Thyroid gland (tissue), 4 donors: Measurements from ENCODE around the gene MKRN2OS.

Experiments
- POLR2A ChIP-seq, 2 donors: fragments of 450-650 bp; IDR thresholded peaks; one replicate each; pipeline ENCODE4 v1.6.1; 2017; ENCODE audit warnings: antibody characterized with exemption in 2 of 2, mild to moderate bottlenecking in 2 of 2, moderate library complexity in 1 of 2
- TF ChIP-seq, protein P1 (sequence below), 6 experiments: fragments of 200-600 bp in 3 of 6; fragments of 450-650 bp in 3 of 6; sonication (generic) in 3 of 6; IDR thresholded peaks; one replicate each; pipeline ENCODE4 v1.5.1; 2016 to 2019; ENCODE audit warnings: antibody characterized with exemption in 6 of 6, mild to moderate bottlenecking in 2 of 6, inconsistent platforms in 1 of 6, moderate library complexity in 1 of 6

DNA sequence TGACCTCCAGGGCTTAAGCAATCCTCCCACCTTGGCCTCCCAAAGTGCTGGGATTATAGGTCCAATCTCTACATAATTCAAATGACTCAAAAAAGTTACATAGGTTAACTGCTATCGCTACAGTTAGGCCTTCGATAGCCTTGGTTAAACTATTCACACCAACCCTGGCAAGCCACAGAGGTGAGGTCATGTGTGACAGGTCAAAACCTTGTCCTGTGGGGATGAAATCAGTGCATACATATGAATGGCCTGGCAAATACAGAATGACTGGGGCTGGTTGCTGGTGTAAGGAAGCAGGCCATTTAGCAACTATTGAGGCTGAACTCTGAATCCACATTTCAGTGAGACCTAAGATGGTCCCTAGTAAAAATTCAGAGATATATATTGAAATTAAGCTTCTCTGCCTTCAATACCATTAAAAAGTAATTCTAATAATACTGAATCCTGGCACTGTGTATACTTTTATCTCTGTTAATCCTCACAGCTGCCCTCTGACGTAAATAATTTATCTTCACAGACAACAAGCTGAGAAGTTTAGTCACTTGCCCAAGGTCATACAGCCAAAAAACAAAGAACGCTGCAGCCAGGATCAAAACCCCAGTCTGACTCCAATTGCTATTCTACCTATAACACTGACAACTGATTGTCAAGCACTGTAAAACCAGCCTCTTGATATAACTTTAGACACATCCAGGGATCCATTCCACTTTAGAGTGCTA, 46.9 kb upstream of the MKRN2OS start:
- TF ChIP-seq, protein P1, sequence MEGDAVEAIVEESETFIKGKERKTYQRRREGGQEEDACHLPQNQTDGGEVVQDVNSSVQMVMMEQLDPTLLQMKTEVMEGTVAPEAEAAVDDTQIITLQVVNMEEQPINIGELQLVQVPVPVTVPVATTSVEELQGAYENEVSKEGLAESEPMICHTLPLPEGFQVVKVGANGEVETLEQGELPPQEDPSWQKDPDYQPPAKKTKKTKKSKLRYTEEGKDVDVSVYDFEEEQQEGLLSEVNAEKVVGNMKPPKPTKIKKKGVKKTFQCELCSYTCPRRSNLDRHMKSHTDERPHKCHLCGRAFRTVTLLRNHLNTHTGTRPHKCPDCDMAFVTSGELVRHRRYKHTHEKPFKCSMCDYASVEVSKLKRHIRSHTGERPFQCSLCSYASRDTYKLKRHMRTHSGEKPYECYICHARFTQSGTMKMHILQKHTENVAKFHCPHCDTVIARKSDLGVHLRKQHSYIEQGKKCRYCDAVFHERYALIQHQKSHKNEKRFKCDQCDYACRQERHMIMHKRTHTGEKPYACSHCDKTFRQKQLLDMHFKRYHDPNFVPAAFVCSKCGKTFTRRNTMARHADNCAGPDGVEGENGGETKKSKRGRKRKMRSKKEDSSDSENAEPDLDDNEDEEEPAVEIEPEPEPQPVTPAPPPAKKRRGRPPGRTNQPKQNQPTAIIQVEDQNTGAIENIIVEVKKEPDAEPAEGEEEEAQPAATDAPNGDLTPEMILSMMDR (IDR thresholded peaks at IDR 0.05), result no peak
- TF ChIP-seq POLR2A (IDR thresholded peaks at IDR 0.05), result no peak
